Panc1 (cell line): ENCODE measurements around the gene ATG16L2.

Experiments used
- POLR2AphosphoS5 ChIP-seq: IDR thresholded peaks from 2 replicates; pipeline ENCODE4 v1.6.1; 2012; ENCODE audit warnings: mild to moderate bottlenecking, low read depth, low read length, moderate library complexity
- TF ChIP-seq, protein P1 (sequence below): fragments of 450-650 bp; IDR thresholded peaks from 2 replicates; pipeline ENCODE4 v1.5.1; 2017; ENCODE audit warnings: mild to moderate bottlenecking
- TF ChIP-seq, protein P2 (sequence below), 2 experiments: IDR thresholded peaks; 2 replicates each; pipeline ENCODE4 v1.6.1; 2011 to 2012; ENCODE audit warnings: low read depth in 2 of 2, control low read depth in 1 of 2, low read length in 1 of 2, mild to moderate bottlenecking in 1 of 2, moderate library complexity in 1 of 2; ENCODE audit not compliant: insufficient read depth in 1 of 2

DNA sequence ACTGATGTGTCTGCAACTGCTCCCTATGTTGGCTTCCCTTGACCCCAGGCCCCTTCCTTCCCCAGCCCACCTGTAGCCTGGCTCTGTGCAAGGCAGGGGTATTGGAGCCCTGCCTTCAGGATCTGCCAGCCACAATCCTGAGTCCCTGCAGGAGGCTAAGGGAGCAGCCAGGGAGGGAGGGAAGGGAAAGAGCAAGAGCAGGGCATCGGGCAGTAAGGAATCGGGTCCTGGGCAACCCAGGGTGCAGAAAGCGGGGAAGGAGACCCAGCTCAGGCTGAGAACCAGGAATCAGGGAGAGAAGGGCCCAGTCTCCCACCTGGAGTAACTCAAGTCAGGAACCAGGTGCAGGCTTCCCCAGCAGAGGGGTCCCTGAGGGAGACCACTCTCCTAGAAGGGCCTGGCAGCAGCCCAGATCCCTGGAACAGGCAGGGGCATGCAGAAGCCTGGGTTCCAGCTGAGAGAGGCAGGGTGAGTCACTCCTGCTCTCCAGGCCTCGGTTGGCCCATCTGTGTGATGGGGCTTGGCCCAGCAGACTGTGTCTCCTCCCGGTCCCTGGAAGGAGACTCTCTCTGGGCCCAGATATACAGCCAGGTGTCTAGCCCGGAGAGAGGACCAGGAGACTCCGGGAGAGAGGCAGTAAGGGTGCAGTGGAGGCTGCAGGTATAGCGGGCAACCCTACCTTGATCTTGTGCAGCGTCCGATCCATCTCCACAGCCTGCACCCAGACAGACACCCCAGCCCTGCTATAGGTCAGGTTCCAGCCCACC lies 33.7 kb upstream of the ATG16L2 start:
- TF ChIP-seq, protein P1, sequence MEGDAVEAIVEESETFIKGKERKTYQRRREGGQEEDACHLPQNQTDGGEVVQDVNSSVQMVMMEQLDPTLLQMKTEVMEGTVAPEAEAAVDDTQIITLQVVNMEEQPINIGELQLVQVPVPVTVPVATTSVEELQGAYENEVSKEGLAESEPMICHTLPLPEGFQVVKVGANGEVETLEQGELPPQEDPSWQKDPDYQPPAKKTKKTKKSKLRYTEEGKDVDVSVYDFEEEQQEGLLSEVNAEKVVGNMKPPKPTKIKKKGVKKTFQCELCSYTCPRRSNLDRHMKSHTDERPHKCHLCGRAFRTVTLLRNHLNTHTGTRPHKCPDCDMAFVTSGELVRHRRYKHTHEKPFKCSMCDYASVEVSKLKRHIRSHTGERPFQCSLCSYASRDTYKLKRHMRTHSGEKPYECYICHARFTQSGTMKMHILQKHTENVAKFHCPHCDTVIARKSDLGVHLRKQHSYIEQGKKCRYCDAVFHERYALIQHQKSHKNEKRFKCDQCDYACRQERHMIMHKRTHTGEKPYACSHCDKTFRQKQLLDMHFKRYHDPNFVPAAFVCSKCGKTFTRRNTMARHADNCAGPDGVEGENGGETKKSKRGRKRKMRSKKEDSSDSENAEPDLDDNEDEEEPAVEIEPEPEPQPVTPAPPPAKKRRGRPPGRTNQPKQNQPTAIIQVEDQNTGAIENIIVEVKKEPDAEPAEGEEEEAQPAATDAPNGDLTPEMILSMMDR, result no peak
- TF ChIP-seq POLR2AphosphoS5, result no peak
- TF ChIP-seq, protein P2, sequence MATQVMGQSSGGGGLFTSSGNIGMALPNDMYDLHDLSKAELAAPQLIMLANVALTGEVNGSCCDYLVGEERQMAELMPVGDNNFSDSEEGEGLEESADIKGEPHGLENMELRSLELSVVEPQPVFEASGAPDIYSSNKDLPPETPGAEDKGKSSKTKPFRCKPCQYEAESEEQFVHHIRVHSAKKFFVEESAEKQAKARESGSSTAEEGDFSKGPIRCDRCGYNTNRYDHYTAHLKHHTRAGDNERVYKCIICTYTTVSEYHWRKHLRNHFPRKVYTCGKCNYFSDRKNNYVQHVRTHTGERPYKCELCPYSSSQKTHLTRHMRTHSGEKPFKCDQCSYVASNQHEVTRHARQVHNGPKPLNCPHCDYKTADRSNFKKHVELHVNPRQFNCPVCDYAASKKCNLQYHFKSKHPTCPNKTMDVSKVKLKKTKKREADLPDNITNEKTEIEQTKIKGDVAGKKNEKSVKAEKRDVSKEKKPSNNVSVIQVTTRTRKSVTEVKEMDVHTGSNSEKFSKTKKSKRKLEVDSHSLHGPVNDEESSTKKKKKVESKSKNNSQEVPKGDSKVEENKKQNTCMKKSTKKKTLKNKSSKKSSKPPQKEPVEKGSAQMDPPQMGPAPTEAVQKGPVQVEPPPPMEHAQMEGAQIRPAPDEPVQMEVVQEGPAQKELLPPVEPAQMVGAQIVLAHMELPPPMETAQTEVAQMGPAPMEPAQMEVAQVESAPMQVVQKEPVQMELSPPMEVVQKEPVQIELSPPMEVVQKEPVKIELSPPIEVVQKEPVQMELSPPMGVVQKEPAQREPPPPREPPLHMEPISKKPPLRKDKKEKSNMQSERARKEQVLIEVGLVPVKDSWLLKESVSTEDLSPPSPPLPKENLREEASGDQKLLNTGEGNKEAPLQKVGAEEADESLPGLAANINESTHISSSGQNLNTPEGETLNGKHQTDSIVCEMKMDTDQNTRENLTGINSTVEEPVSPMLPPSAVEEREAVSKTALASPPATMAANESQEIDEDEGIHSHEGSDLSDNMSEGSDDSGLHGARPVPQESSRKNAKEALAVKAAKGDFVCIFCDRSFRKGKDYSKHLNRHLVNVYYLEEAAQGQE (IDR thresholded peaks at IDR 0.05; ENCODE audit: insufficient read depth in 1 of 2, low read depth in 2 of 2, low read length in 1 of 2), result no peak
